ENCODE data around the gene CDC42BPA.
"Not testable (repeated sequence)": the region's sequence is repeated elsewhere in the genome, so short reads cannot be mapped to it uniquely, and the experiment has no call there.

CDC42BPA gene

DNA sequence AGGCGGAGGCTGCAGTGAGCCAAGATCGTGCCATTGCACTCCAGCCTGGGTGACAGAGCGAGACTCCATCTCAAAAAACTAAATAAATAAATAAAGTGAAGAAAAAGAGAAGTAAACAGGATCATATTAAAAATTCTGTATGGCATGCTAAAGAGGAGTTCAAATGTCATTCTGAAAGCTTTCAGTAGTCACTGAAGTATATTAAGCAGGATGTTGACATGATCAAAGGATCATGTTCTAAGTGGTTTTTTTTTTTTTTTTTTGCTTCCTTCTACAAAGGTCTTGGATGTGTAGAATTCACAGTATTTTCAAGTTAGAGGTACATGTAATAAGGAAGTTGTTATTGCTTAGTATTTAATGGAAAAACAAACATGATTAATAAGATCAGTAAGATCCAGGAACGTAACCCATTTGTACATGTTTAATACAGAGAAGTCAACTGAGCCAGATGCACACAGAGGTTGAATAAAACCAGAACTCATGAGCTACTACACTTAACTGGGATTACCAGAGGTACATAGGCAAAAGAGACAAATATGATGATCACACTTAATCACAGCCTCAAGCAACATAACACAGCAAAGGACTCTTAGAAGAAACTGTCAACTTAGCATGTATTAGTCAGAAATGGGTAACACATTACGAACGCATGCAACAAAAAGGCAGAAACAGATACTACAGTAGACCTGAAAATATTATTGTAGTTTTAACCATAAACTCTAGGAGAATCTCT, 12.2 kb downstream of the CDC42BPA start:
- DNase-seq, result no peak

GRCh38 chr1:227304665-227305064, 13.6 kb downstream of the CDC42BPA start:
- DNase-seq, result no peak

DNA sequence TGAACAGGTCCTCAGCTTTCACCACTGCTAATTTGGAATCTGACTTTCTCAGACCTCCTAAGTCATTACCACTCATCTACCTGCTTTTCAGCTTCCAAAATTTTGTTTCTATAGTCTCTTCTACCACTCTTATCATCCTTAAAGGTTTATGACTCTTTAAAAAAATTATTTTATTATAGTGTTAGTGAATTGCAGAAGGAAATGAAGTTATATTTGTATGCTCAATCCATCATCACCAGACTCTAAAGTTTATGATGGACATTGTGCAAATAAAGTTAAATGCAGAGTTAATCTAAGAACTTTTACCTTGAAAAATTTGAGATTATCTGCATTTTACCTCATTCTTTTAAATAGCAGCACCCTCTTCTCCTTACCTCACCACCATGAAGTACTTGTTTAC, 14.6 kb downstream of the CDC42BPA start:
- DNase-seq, result no peak

GRCh38 chr1:227300682-227301081, 17.6 kb downstream of the CDC42BPA start:
- no peak for DNase-seq

DNA sequence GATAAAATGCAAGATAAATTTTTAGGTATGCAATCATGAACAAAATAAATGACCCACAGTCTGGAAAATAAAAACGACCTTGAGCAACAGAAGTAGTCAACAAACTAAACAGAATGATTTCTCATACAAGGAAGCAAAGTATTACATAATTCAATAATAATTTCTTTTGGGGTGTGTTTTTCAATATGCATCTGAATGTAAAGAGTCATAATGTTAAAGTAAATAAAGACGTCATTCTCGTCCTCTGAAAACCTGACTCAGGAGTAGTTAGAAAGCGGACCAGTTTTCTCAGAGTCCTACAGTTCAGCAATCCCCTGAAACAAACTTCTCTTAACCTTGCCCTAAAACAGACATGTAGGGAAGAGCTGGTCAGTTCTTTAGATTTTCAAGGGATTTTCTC, 18.6 kb downstream of the CDC42BPA start:
- no peak for DNase-seq

DNA sequence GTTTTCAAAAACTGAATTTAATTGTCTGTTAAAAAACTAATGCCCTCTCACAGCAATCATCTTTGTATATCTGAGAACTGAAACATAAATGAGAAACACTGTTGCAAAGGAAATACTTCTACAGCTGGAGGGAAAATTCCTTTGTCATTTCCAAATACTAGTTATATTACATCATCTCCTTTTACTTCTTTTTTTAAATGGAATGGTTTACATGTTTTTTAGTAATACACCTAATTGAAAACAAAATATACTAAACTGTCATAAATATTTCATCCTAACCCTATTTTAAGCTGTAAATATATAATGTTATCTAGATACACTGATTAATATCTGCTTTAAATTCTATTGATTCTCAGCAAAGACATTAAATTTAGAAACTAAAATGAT, 19.1 kb downstream of the CDC42BPA start:
- no peak for DNase-seq

DNA sequence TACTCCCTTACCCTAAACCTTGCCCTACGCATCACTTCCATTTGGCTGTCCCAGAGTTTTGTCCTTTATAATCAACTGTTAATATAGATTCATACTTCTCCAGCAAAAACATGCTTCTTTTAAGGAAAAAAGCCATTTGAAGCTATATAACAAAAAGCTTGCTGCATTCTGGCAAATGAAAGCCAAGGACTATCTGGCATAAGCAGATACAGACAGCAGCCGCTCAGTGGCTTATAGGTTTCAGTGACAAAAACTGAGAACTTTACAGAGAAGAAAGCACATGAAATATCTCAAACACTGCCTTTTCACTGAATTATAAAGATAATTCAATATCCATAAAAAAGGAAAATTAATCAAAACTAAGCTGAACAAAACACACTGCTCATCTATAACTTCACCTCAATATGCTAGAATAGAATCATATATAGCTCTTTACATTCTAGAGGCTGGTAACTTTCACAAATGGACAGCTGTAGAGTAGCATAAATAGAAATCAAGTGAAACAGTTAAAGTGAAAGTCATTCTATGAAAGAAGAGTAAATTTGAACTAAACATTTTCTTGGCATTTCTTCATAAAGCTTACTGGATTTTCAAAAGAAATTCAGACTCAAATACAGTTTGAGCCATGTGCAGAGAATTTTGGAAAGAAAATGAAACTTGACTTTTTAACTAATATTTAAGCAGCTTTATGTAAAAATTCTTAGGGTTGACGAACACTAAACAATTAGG, 19.6 kb downstream of the CDC42BPA start:
- no peak for DNase-seq

DNA sequence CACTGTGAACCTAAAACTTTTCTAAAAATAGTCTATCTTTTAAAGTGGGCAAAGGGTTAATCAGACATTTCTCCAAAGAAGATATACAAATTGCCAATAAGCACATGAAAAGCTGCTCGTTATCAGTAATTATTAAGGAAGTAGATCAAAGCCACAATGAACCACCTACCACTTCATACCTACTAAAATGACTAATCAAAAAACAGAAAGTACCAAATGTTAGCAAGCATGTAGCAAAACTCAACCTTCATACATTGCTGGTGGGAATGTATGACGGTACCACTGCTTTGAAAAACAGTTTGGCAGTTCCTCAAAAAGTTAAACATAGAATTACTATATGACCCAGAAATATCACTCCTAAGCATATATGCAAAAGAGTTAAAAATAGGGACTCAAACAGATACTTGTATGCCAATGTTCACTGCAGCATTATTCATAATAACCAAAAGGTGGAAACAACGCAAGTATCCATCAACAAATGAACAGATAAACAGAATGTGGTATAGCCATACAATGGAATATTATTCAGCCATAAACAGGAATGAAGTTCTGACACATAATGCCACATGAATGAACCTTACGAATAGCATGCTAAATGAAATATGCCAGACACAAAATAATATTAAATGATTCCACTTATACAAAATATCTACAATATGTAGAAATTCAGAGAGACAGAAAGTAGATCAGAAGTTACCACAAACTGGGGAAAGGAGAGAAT, 21.1 kb downstream of the CDC42BPA start:
- DNase-seq, result no peak

DNA sequence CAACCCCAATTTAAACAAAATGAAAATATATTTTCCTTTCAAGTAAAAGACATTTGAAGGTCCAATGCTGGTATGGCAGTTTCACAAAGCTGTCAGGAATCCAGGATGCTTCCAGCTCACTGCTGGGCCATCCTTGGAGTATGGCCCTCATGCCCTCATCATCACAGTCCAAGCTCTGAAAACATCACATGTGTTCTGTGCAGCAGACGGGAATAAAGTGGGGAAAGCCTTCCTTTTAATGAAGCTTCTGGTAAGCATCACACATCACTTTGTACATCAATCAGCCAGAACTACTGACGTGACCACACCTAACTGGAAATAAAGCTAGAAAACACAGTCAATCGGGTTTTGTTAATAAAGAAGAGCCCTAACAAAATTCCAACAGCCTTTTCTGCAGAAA, 22.7 kb downstream of the CDC42BPA start:
- DNase-seq, result no peak

DNA sequence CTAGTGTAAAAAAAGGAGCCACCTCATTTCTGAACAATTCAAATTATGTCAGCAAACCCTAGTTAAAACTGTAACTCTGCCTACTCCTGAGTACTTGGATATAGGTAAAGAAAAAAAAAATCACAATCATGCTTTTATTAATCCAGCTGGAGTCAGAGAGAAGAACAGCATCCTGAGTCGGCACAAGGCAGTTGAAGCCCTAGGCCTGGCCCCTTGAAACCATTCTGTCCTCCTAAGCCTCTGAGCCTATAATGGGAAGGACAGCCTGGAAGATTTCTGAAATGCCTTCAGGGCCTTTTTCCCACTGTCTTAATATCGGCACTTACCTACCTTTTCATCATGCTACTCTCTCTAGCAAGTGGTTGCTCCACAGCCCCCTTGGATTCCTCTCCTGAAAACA, 32.5 kb downstream of the CDC42BPA start:
- DNase-seq, result no peak

DNA sequence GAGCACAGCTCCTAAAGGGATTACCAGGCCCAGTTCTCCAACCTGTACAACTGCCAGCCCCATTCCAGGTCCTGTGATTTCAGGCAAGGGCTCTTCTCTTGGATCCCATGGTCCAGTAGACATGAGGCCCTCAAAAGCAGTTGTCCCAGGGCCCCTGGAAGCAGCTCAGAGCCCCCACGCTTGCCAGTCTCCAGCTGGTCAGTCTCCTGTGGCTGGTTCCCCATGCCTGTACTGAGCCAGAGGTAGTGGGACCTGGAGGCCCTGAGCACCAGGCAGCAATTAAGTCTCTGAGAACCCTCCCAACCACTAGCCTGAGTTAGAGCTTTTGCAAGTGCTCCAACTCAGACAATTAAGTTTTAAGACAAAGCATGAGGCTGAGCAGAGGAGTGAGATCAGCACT, 36.9 kb downstream of the CDC42BPA start:
- DNase-seq, result no peak

DNA sequence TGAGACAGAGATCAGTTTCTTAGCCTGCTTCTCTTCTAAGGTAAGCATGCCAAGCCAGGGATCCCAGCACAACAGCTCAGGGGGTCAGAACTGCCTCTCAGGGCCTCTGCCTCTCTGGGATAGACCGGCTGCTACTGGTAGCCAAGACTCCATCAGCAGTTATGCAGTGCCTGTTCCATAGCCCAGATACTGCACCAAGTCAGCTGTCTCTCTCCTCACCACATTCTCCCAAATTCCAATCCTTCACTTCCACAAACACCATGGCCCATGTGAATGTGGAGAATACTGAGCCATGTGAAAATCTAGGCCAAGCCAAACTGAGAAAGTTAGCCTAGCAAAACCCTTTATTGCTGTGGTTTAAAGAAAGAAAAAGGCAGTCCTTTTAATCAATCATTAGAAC, 37.5 kb downstream of the CDC42BPA start:
- DNase-seq, result no peak

DNA sequence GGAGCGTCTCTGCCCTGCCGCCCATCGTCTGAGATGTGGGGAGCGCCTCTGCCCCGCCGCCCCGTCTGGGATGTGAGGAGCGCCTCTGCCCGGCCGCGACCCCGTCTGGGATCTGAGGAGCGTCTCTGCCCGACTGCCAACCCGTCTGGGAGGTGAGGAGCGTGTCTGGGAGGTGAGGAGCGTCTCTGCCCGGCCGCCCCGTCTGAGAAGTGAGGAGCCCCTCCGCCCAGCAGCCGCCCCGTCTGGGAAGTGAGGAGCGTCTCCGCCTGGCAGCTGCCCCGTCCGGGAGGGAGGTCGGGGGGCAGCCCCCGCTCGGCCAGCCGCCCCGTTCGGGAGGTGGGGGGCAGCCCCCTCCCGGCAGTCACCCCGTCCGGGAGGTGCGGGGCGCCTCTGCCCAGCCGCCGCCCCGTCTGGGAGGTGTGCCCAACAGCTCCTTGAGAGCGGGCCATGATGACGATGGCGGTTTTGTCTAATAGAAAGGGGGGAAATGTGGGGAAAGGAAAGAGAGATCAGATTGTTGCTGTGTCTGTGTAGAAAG, 42.1 kb downstream of the CDC42BPA start:
- DNase-seq, result not testable (repeated sequence)

DNA sequence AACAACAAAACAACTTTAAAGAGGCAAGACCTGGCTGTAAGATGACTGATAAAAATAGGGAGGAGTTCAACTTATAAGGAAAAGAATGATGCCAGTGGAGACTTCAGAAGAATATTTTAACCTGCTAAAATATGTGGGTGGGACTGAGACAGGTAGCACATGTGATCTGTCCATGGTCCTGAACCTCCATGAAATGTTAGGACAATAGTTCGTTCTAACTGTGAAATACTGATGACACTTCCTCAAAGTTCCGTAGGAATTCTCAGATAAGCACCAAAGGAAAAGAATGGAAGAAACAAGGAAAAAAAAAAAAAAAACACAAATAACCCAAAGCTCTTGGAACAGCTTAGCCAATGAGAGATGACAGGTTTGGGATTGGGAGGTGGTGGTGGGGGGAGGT, 44.7 kb downstream of the CDC42BPA start:
- DNase-seq, result no peak

- no peak for DNase-seq
Observed at GRCh38 chr1:227272428-227272827, 45.9 kb downstream of the CDC42BPA start.

- DNase-seq, result no peak
Observed at GRCh38 chr1:227270554-227270953, 47.7 kb downstream of the CDC42BPA start.

DNA sequence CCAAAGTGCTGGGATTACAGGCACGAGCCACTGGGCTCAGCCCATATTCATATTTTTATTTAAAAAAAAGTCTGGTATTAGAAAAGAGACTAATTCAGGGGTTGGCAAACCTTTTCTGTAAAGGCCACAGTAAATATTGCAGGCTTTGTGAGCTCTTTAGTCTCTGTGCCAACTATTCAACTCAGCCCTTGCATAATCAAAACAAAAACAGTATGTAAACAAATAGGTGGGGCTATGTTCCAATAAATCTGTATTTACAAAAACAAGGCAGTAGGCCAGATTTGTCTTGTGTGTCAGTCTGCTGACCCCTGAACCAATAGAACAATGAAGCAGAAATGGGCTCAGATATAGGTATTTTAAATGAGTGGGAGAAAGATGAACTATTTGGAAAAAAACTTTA, 49.3 kb downstream of the CDC42BPA start:
- DNase-seq, result no peak

DNA sequence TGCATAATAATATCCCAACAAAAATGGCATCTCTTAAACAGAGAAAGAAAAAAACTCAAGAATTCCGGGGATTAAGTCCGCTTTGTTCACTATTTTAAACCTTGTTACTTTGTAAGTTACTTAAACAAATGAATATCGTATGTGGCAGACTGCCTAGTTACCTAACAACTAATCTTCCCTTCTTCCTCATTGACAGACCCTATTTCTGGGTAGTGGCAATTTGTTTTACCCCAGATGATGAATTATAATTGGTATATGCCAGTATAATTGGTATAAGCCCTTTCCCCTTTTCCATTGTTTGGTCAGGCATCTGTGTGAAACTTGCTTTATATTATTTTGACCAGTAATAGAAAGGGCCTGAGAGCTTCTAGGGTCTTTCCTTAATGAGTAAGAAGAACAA, 52.4 kb downstream of the CDC42BPA start:
- no peak for DNase-seq

GRCh38 chr1:227263869-227264268, 54.4 kb downstream of the CDC42BPA start:
- no peak for DNase-seq

- no peak for DNase-seq
Observed at GRCh38 chr1:227261501-227261900, 56.8 kb downstream of the CDC42BPA start.

- no peak for DNase-seq
Observed at GRCh38 chr1:227260433-227260832, 57.9 kb downstream of the CDC42BPA start.

- DNase-seq, result no peak
Observed at GRCh38 chr1:227257964-227258363, 60.3 kb downstream of the CDC42BPA start.

DNA sequence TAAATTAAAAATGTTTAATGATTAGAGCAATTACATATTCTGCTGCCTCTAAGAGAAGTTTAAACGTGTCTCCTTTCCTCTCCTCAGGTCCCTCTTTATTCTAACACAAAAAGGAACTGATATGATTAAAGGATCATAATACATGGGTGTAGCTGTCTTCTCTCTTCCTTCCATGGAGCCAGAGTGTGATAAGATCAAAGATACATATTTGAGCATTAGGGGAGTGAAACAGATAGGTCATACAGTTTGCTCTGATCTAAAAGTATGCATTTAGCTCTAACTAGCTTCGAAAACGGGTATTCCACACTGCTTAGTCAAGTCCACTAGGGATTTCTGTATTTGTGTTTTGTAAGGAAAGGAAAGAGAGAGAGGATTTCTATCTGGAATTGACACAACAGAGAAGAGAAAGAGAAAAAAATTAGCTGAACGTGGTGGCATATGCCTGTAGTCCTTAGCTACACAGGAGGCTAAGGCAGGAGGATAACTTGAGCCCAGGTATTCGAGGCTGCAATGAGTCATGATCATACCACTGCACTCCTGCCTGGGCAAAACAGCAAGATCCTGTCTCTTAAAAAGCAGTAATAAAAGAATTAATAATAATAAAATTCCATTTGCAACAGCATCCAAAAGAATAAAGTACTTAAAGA, 63.1 kb downstream of the CDC42BPA start:
- no peak for DNase-seq

Data from midbrain (tissue), 1 donor.